Ovary (tissue), 3 donors: ENCODE measurements around the gene NTN5.

ENCODE experiments used
- POLR2A ChIP-seq: fragments of 450-650 bp; IDR thresholded peaks from one replicate; pipeline ENCODE4 v1.6.1; 2017; ENCODE audit warnings: antibody characterized with exemption, mild to moderate bottlenecking, moderate library complexity
- TF ChIP-seq, protein P1 (sequence below), 3 donors: fragments of 450-650 bp in 2 of 3; fragments of 200-600 bp in 1 of 3; IDR thresholded peaks; one replicate each; pipeline versions ENCODE4 v1.5.1 to v1.8.0; 2016 to 2022; ENCODE audit warnings: antibody characterized with exemption in 3 of 3, mild to moderate bottlenecking in 1 of 3
- donor health status: DM: no; HTN: no; CAD: no.

DNA sequence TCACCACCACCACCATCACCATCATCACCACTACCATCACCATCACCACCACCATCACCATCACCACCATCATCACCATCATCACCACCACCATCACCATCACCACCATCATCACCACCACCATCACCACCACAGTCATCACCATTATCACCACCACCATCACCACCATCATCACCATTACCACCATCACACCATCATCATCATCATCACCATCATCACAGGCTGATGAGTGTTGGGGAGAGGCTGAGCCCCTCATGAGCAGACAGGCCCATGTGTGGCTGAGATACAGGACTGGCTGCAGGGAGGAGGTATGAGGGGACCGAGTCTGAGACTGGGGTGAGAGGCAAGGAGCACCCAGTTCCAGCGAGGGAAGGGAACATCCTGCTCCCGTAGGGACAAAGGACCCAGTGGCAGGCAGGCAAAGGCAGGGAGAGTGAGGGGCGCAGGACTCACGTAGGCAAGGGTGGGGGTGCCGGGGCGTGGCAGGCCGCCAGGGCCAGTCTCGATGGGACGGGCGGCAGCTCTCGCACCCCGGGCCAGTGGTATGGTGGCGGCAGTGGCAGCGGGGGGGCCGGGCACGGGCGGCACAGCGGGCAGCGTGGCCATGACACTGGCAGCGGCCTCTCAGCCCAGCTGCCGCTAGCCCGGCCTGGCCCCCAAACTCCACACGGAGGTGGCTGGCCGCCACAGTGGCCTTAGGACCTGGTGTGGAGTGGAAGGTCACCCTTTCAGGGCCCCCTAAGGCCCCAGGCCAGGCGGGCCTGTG, 2.7 kb downstream of the NTN5 start:
- TF ChIP-seq, protein P1, sequence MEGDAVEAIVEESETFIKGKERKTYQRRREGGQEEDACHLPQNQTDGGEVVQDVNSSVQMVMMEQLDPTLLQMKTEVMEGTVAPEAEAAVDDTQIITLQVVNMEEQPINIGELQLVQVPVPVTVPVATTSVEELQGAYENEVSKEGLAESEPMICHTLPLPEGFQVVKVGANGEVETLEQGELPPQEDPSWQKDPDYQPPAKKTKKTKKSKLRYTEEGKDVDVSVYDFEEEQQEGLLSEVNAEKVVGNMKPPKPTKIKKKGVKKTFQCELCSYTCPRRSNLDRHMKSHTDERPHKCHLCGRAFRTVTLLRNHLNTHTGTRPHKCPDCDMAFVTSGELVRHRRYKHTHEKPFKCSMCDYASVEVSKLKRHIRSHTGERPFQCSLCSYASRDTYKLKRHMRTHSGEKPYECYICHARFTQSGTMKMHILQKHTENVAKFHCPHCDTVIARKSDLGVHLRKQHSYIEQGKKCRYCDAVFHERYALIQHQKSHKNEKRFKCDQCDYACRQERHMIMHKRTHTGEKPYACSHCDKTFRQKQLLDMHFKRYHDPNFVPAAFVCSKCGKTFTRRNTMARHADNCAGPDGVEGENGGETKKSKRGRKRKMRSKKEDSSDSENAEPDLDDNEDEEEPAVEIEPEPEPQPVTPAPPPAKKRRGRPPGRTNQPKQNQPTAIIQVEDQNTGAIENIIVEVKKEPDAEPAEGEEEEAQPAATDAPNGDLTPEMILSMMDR (IDR thresholded peaks at IDR 0.05), result no peak
- no peak for TF ChIP-seq POLR2A
